HepG2 (cell line): ENCODE data around the gene ACADVL. TPM values are rescaled to one million over a fixed set of nuclear protein-coding genes. Genes with fewer than 3 reads are reported as not detected.

ENCODE experiments used
- ARID2 ChIP-seq: sonication (generic); formaldehyde crosslinking; IDR thresholded peaks from 2 replicates; pipeline ENCODE4 v1.8.1; 2022; ENCODE audit warnings: mild to moderate bottlenecking, missing genetic modification reagents, borderline replicate concordance
- CENPX ChIP-seq: sonication (generic); formaldehyde crosslinking; IDR thresholded peaks from 2 replicates; pipeline ENCODE4 v1.9.0; 2021; ENCODE audit warnings: mild to moderate bottlenecking, missing genetic modification reagents, moderate library complexity
- ETV6 ChIP-seq: sonication (generic); formaldehyde crosslinking; conservative IDR thresholded peaks from 2 replicates; pipeline ENCODE4 v1.4.0; 2020; ENCODE audit warnings: missing genetic modification reagents
- FOSL1 ChIP-seq: sonication (generic); formaldehyde crosslinking; IDR thresholded peaks from 2 replicates; pipeline ENCODE4 v1.9.0; 2021; ENCODE audit warnings: missing genetic modification reagents, borderline replicate concordance
- GABPA ChIP-seq, 2 experiments: IDR thresholded peaks; 2 replicates each; pipeline ENCODE4 v1.6.1; 2011 to 2016; ENCODE audit warnings: low read depth in 2 of 2, low read length in 1 of 2, missing biosample characterization in 1 of 2, missing genetic modification characterization in 1 of 2
- KDM6A ChIP-seq: IDR thresholded peaks from 2 replicates; pipeline ENCODE4 v1.6.1; 2016; ENCODE audit warnings: low read depth
- MLXIP ChIP-seq: sonication (generic); formaldehyde crosslinking; IDR thresholded peaks from 2 replicates; pipeline ENCODE4 v1.9.0; 2021; ENCODE audit warnings: missing genetic modification reagents, borderline replicate concordance
- MTA1 ChIP-seq: sonication (generic); formaldehyde crosslinking; IDR thresholded peaks from 2 replicates; pipeline ENCODE4 v1.4.0; 2020; ENCODE audit warnings: missing genetic modification reagents, mild to moderate bottlenecking, borderline replicate concordance
- NR1H2 ChIP-seq: sonication (generic); formaldehyde crosslinking; IDR thresholded peaks from 2 replicates; pipeline ENCODE4 v1.8.1; 2022; ENCODE audit warnings: low read depth, missing genetic modification reagents, borderline replicate concordance
- YEATS2 ChIP-seq: sonication (generic); formaldehyde crosslinking; IDR thresholded peaks from 2 replicates; pipeline ENCODE4 v1.4.0; 2020; ENCODE audit warnings: missing genetic modification reagents, borderline replicate concordance
- ZBTB20 ChIP-seq: sonication (generic); formaldehyde crosslinking; IDR thresholded peaks from 2 replicates; pipeline ENCODE4 v1.8.1; 2023; ENCODE audit warnings: missing genetic modification reagents, low read depth, mild to moderate bottlenecking, borderline replicate concordance
- ZBTB4 ChIP-seq: sonication (generic); formaldehyde crosslinking; IDR thresholded peaks from 2 replicates; pipeline ENCODE4 v1.4.0; 2020; ENCODE audit warnings: missing genetic modification reagents, mild to moderate bottlenecking, borderline replicate concordance
- ZC3H4 ChIP-seq: sonication (generic); formaldehyde crosslinking; IDR thresholded peaks from 2 replicates; pipeline ENCODE4 v1.4.0; 2020; ENCODE audit warnings: missing genetic modification reagents, borderline replicate concordance
- ZIK1 ChIP-seq: sonication (generic); formaldehyde crosslinking; IDR thresholded peaks from 2 replicates; pipeline ENCODE4 v1.5.0; 2020; ENCODE audit warnings: mild to moderate bottlenecking, low read depth, missing genetic modification reagents, borderline replicate concordance
- ZNF274 ChIP-seq: sonication (generic); formaldehyde crosslinking; IDR thresholded peaks from 2 replicates; pipeline ENCODE4 v1.5.1; 2020; ENCODE audit warnings: mild to moderate bottlenecking, missing genetic modification reagents
- ZNF451 ChIP-seq: sonication (generic); formaldehyde crosslinking; IDR thresholded peaks from 2 replicates; pipeline ENCODE4 v1.5.0; 2020; ENCODE audit warnings: mild to moderate bottlenecking, missing genetic modification reagents
- ZNF713 ChIP-seq: sonication (generic); formaldehyde crosslinking; IDR thresholded peaks from 2 replicates; pipeline ENCODE4 v1.4.0; 2020; ENCODE audit warnings: mild to moderate bottlenecking, missing genetic modification reagents
- ZNF776 ChIP-seq: sonication (generic); formaldehyde crosslinking; IDR thresholded peaks from 2 replicates; pipeline ENCODE4 v1.4.0; 2020; ENCODE audit warnings: mild to moderate bottlenecking, missing genetic modification reagents
- ZNF790 ChIP-seq: sonication (generic); formaldehyde crosslinking; IDR thresholded peaks from 2 replicates; pipeline ENCODE4 v1.8.0; 2022; ENCODE audit warnings: missing genetic modification reagents, mild to moderate bottlenecking, borderline replicate concordance
- polyA plus RNA-seq, 8 experiments: library from polyadenylated mRNA; depleted of rRNA in 3 of 8; stranded (reverse) in 7 of 8; unstranded in 1 of 8; fragments of >200 nt; fragmentation: Illumina TruSeq in 4 of 8; extraction: Trizol in 4 of 8; gene quantifications; 2 replicates each; pipeline versions ENCODE4 v1.2.1 to v1.2.3, GENCODE V29; 2011 to 2016; ENCODE audit warnings: low read depth in 4 of 8, missing spikeins in 1 of 8, mixed read lengths in 1 of 8; ENCODE audit not compliant: insufficient read depth in 1 of 8
- total RNA-seq, 5 experiments: library from RNA; depleted of rRNA; stranded (reverse); fragments of >200 nt; fragmentation: Illumina TruSeq; extraction: Trizol; gene quantifications; 2 replicates each; pipeline ENCODE4 v1.2.3, GENCODE V29; 2016; ENCODE audit warnings: low read depth in 1 of 5
- TF ChIP-seq, protein P1 (sequence below): sonication (generic); IDR thresholded peaks from 2 replicates; pipeline ENCODE4 v1.6.1; 2016; ENCODE audit warnings: low read depth, borderline replicate concordance
- TF ChIP-seq, protein P2 (sequence below): IDR thresholded peaks from 2 replicates; pipeline ENCODE4 v1.6.1; 2016; ENCODE audit warnings: low read depth, borderline replicate concordance

Gene ACADVL
- total and polyA plus RNA-seq, 2 of the 13 experiments (the other 11 are each of a cell fraction or from before 2014, with no cell fraction given): 219 to 412 TPM

GRCh38 chr17:7251661-7252175 is 32.0 kb downstream of the ACADVL start, which contains the start of gene CTDNEP1 (continued):
- no peak for TF ChIP-seq ZBTB4 (CRISPR knock-in tag)
- no peak for TF ChIP-seq MLXIP (CRISPR knock-in tag)
- TF ChIP-seq, protein P1, sequence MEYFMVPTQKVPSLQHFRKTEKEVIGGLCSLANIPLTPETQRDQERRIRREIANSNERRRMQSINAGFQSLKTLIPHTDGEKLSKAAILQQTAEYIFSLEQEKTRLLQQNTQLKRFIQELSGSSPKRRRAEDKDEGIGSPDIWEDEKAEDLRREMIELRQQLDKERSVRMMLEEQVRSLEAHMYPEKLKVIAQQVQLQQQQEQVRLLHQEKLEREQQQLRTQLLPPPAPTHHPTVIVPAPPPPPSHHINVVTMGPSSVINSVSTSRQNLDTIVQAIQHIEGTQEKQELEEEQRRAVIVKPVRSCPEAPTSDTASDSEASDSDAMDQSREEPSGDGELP: 0 out of 2 replicates have a peak, but pooled peaks have one; percentile 29
- peak; percentile 37; the same call in 1 of the 2 replicates for TF ChIP-seq ZNF451 (CRISPR knock-in tag)
- TF ChIP-seq YEATS2 (CRISPR knock-in tag): no peak
- TF ChIP-seq ZNF274 (CRISPR knock-in tag): no peak
- TF ChIP-seq ETV6 (CRISPR knock-in tag): no peak; the same call in 1 of the 2 replicates
- TF ChIP-seq ZBTB20 (CRISPR knock-in tag): no peak
- TF ChIP-seq NR1H2 (CRISPR knock-in tag): no peak
- no peak for TF ChIP-seq ZNF776 (CRISPR knock-in tag)
- TF ChIP-seq, protein P2, sequence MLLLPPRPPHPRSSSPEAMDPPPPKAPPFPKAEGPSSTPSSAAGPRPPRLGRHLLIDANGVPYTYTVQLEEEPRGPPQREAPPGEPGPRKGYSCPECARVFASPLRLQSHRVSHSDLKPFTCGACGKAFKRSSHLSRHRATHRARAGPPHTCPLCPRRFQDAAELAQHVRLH (CRISPR knock-in tag): no peak
- no peak for TF ChIP-seq ZNF790 (CRISPR knock-in tag)
- no peak for TF ChIP-seq KDM6A
- no peak for TF ChIP-seq ZIK1 (CRISPR knock-in tag)
- TF ChIP-seq ZC3H4 (CRISPR knock-in tag): 0 out of 2 replicates have a peak, but pooled peaks have one; percentile 3
- TF ChIP-seq GABPA (IDR thresholded peaks at IDR 0.05; ENCODE audit: low read depth, low read length): peak; percentile 78
- peak; percentile 95 for TF ChIP-seq GABPA (CRISPR knock-in tag; IDR thresholded peaks at IDR 0.05; ENCODE audit: low read depth)
- no peak for TF ChIP-seq MTA1 (CRISPR knock-in tag)
- TF ChIP-seq ARID2 (CRISPR knock-in tag): no peak
- TF ChIP-seq CENPX (CRISPR knock-in tag): no peak
- no peak for TF ChIP-seq FOSL1
- TF ChIP-seq ZNF713 (CRISPR knock-in tag): no peak
